ENCODE measurements around the gene PALD1.

DNA sequence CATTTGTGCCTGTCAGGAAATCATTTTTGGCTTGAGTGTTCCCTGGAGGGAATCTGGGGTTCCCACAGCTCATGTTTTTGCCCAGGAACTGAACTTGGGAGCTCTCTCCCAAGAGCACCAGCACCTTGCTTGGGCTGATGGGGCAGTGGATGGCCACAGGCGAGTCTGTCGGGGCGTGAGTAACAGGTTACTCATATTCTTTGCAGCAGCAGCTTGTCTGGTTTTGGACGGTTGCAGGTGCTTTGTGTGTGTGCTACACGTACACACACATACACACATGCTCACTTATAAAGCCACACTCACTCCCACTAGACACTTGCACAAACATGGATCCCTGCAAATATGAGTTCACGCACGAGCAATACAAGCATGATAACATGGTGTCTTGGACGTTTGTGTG, 2.9 kb upstream of the PALD1 start:
- TF ChIP-seq MAFK (conservative IDR thresholded peaks at IDR 0.05 in 1 of 2, IDR thresholded peaks at IDR 0.05 in 1 of 2; ENCODE audit: low read length in 2 of 2) (no peak), ARID4A (CRISPR knock-in tag; IDR thresholded peaks at IDR 0.05; ENCODE audit: borderline replicate concordance) (no peak)

Measured in HepG2 (cell line).